HG02763 (cell line): ENCODE results near the gene SVEP1.
"Not testable (repeated sequence)": the region's sequence is repeated elsewhere in the genome, so short reads cannot be mapped to it uniquely, and the experiment has no call there.

ENCODE experiments used
- ATAC-seq: cut with Tn5 transposase; IDR thresholded peaks from one replicate; pipeline ENCODE4 v1.9.1; 2021; ENCODE audit warnings: mild to moderate bottlenecking, moderate library complexity; ENCODE audit not compliant: unreplicated experiment

Gene SVEP1

DNA sequence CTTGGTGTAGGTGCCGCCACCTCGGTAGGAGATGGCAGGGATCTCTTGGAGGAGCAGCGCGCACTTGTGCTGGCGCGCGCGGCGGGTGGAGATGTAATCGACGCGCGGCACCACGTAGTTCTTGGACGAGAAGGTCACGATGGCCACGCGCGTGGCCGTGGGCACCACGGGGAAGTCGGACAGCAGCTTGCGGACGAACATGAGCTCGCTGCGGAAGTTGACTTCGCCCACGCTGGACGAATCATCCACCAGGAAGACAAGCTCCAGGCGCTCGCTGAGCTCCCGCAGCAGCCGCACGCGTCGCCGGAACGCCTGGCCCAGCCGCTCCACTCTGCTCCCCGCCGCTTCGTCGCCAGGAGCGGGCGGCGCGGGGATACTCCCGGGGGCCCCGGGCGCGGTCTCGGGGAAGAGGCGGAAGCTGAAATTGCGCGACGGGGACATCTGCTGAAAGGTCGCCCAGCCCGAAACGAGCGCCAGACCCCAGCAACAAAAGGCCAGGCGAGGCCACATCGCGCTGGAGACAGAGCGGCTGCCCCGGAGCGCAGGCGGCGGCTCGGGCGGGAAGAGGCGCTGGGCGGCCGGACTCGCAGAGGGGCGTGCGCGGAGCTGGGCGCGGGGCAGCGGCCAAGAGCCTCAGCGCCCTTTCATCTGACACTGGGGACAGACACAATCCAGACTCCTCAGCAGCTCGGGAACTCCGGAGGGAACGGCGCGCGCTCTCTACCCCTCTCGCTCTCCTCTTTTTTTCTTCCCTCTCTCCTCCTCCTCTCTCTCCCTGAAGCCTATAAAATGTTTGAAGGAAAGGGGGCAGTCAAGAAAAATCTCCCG lies at the start of gene SVEP1:
Gene SVEP1, minus strand, starts transcription at position 708 of the 828 bp plus-strand sequence. Its CDS starts 198 bp downstream, at position 510.
- ATAC-seq, result no peak

DNA sequence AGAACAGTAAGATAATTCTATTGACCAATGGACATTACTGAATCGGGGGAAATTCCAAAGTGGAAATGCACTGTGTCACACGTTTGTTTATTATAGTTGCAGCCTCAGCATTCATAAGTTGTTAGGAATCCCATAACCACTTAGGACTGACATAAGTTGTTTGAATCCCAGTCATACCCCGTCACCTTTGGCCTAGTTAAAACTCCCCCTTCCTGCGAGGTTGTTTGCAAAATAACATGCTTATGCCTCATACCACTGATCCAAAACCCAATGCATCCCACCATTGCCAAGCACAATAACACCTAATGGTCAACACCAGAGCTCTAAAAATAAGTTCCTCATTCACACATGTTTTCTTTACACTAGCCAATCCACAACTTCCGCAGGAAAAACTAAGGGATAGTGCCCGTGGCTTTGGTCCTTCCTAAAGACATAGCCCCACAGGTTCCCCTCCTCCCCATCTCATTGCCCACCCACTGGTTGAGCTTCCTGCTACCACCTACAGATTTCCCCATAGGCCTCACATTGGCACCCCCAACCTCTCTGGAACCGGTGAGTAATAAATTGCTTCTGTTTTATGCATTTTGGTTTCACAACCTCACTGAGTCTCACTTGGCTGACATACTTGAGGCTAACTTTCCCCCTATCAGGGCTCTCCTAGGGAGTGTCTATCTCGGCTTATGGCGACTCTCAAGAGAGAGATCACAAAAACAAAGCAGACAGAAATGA lies 46.7 kb upstream of the SVEP1 start:
- ATAC-seq, result peak; percentile 93

DNA sequence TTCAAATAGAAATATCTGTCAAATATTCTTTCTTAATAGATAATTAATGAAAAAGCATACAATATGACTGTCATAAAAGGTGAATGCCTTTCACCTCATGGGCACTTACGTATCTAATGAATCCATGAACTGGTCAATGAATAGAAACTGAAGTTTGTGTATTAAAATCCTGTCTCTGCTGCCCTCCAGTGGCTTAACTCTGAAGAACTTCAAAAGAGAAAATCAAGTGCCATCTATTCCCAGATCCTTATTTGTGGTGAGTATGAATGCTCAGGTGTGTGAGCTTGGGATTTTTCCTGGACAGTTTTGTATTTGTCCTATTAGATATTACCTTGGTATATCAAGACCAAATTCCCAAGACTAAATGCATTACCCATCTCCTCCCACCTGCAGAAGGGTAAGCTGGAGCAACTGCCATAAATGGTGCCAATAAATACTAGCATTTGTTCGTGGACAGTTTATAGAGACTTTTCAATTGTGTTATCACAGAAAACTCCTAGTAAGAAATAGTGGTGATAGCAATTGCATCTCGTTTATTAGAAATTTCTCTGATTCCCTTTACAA lies 44.0 kb upstream of the SVEP1 start:
- no peak for ATAC-seq

DNA sequence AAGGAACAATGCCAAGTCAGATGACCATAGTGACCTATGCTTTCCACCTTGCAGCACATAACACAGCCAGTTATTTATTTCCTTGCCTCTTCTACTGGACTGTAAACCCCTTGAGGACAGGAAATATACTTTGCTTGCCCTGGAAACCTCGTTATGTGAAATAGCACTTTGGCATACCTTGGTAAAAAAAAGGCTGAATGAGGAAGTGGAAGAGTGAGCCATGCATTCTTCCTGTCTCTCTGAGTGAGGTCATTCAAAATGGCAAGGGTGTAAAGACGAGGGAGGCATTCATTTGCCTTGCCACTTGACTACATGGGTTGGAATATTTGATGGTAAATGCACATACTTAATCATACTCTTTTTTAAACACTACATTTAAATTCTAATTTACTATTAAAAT lies 42.8 kb upstream of the SVEP1 start:
- ATAC-seq, result no peak

DNA sequence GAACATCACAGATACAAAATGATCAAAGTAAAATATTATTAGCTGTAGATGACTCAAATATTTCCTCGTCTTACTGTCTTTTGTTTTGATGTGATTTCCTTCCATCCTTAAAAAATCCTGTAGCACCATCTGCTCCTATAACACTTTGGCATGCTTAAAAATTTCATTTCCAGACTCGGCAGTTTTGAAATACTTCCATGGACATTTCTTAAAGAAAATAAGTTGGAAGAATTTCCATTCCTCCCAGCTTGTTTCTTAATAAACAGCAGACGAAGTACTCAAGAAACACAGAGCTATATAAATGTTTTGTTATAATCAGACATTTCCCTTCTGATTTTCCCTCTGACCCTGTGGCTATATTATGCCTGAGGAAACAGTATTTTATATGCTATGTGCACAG lies 41.2 kb upstream of the SVEP1 start:
- ATAC-seq, result no peak

DNA sequence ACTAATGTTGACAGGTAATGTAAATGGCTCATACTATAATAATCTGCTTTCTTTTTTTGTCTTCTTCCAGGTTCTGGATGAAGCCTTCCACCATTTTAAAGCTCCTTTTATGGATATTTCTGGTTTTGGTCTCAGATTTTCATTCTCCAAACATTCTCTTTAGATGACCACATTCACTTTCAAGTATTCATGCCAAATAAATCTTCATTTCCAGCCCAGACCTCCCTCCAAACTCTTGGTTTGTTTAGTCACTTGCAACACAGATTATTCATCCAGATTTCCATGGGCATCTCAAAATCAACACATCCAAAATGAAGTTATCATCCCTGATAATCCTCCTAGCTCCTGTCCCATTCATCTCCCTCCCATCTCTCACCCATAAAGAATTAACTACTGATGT lies 40.3 kb upstream of the SVEP1 start:
- ATAC-seq, result no peak

DNA sequence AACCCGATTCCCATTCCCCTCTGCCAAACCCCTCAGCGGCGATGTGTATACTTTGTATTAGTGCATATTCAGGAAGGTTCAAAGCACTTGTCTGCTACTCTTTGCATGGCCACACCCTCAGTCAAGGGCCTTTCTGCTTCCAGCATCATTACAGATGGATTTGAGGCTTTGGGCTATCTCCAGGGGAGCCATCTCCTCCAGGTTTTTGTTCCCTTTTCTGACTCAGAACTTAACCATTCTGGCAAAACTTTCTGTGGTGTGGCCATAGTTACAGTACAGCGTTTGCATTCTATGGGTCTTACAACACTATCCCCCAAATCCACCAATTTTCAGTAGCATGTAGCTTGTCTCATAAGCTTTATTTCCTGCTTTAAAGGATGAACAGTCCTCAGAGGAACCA lies 36.0 kb upstream of the SVEP1 start:
- no peak for ATAC-seq

DNA sequence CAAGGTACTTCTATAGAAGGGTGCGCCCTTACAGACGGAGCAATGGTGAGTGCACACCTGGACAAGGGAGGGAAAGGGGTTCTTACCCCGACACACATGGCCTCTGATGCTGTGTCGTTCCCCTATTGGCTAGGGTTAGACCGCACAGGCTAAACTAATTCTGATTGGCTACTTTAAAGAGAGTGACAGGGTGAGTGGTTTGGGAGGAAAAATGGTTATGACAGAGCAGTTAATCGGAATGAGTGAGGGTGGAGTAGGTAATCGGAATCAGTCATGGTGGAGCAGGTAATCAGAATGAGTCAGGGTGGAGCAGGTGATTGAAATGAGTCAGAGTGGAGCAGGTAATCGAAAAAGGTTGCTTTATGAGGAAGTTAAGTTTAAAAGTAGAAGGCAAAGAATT lies 35.0 kb upstream of the SVEP1 start:
- ATAC-seq, result not testable (repeated sequence)

DNA sequence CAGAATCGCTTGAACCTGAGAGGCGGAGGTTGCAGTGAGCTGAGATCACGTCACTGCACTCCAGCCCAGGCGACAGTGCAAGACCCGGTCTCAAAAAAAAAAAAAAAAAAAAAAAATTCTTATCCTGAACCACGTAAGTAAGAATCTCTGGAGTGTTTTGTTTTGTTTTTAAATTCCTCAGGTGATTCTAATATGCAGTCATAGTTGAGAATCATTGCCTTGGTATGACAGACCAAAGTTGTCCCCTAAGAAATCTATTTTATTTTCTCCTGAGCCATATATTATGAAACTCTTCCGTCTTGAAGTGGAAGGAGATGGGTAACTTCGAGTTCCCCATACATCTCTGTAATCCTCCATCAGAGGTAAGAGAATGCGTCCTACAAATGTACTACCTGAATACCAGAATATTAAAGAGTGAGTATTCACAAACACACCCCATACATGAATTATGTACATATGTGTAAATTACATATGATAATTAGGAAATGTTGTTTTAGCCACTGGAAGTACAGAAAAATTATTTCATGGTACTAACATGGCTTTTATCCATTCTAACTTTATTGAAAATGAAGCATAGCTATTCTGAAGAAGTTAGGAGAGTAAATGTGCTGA lies 26.7 kb upstream of the SVEP1 start:
- no peak for ATAC-seq

DNA sequence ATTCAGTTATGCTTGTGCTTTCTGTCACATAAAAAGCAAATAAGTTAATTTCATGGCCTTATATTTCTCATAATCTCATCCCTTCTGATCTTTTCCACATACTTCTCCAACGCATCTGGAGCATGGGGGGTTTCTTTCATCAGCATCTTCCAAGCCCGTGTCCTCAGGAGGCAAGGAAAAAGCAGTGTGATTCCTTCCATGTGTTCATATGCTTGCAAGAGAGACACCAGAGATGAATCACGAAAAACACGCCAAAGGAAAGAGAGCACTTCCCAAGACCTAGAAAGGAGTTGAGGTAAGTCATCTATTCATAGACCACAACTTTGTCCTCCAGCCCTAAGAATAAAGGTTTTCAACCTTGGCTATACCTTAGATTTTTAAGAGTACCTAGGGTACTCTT lies 26.0 kb upstream of the SVEP1 start:
- no peak for ATAC-seq

DNA sequence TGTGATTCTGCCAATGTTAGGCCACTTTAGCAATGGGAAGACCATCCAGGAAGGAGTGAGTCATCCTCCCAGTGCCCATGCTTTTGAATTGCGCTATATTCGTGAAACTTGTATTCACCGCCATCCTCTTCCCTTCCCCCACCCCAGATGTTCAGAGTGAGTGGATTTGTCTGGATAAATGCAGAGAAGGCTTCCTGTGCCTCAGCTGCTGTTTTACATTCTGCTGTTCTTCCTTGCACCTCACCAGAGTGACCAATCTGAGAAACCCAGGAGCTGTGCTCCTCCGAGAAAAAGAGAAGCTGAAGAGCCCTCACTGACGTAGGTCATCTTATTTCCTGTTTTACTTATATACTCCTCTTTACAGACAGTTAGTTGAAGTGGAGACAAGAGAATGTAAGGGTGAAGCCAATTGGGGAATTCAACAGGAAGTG lies 24.6 kb upstream of the SVEP1 start:
- no peak for ATAC-seq

DNA sequence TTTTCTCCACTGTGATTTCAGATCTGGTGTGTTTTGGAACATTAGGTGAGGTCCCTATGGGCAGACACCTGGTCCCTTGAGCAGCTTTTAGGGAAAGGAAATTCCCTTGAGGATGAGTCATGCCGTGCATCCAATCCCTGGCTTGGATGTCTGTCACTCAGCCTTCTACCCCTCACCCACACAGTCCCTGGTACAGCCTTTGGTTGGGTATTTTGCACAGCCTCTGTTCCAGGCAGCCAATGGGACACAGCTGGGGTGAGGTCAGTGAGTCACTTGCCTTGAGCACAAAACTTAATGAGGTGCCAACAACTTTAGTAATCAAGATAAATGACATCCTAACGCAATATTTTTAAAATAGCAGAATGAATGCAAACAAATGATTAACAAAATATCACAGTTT lies 22.7 kb upstream of the SVEP1 start:
- ATAC-seq, result no peak

DNA sequence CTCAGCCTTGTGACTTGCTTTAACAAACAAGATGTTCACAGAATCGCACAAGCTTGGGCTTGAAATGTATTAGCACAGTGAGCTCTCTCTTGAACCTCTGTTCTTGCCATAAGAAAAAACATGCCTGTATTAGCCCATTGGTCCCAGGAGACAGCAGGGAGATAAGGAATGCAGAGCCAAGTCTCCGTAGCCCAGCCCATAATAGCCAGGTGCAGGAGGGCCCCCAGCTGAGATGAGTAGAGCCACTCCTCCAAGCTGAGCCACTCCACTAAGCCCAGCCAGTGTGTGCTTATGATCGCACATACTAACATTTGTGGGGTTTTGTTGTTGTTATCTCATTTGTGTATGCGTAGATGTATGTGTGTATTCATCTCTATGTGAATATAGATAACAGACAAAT lies 21.6 kb upstream of the SVEP1 start:
- ATAC-seq, result no peak

DNA sequence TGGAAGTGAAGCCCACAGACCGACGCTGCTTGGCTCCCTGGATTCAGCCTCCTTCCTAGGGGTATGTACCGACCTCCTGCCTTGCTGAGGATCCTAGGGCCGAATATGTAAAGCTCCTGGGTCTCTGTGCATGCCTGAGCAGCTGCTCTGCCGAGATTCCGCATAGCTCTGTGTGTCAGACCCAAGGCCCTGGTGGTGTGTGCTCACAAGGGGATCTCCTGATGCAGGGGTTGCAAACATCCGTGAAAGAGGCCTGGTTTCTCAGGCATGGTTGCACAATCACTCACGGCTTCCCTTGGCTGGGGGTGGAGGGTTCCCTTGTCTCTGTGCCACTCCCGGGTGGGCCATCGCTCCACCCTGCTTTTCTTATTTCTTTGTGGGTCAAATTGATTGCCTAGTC lies 19.9 kb upstream of the SVEP1 start:
- ATAC-seq, result no peak

DNA sequence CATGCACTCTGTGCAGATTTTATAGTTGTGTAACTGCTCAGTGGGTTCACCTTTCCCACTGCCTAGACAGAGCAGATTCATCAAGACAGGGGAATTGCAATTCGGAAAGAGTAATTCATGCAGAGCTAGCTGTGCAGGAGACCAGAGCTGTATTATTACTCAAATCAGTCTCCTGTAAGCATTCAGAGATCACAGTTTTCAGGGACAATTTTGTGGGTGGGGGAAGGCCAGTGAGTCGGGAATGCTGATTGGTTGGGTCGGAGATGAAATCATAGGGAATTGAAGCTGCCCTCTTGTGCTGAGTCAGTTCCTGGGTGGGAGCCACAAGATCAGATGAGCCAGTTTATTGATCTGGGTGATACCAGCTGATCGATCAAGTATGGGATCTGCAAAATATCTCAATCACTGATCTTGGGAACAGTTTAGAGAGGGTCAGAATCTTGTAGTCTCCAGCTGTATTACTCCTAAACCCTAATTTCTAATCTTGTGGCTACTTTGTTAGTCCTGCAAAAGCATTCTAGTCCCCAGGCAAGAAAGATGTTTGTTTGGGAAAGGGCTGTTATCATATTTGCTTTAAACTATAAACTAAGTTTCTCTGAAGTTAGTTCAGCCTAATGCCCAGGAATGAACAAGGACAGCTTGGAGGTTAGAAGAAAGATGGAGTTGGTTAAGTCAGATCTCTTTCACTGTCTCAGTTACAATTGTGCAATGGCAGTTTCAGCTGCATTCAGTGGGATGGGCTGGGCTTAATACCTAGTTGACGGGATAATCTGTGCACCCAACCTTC lies 12.7 kb upstream of the SVEP1 start:
- ATAC-seq, result no peak

DNA sequence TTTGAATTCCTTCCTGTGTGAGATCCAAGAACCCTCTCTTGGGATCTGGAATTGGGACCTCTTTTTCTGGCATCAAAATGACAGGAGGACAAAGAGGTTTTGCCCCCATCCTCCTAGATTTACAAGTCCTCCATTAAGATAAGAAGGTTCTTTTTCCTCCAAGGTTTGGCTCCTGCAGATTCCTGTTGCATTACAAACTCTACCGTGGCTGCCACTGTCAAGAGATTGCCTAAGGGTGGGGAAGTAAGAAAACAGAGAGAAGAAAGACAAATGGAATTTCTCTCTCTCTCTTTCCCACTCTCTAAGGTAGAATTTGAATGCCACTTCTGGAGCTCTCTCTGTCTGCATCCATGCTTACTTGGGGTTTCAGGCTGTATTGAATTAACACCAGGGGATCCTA lies 12.0 kb upstream of the SVEP1 start:
- ATAC-seq, result no peak

DNA sequence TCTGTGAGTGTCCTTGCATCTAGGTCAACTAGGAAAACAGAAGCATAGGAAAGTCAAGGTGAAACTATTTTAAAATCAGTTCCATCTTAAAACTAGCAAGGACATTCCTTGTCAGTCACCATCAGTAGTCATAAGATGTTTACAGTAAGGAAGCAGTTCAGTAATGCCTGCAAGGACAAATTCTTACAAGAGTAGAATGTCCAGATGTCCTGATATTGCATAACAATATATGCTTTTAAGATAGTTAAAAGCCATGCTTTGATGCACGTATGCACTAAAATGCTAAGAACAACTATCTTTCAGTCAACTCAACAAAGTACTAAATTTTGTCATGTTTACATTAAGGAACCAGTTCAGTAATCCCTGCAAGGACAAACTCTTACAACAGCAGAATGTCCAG lies 11.3 kb upstream of the SVEP1 start:
- no peak for ATAC-seq

DNA sequence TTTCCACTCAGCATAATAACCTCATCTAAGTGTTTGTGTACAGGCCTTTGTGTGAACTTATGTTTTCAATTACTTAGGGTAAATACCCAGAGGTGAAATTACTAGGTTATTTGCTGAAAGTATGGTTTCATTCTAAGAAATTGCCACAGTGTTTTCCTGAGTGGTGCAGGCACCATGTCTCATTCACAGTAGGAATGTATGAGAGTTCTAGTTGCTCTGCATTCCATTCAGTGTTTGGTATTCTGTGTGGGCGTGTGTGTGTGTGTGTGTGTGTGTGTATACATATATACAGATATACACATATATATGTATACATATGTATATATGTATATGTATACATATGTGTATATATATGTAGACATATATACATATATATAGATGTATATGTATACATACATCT lies 8.8 kb upstream of the SVEP1 start:
- no peak for ATAC-seq

DNA sequence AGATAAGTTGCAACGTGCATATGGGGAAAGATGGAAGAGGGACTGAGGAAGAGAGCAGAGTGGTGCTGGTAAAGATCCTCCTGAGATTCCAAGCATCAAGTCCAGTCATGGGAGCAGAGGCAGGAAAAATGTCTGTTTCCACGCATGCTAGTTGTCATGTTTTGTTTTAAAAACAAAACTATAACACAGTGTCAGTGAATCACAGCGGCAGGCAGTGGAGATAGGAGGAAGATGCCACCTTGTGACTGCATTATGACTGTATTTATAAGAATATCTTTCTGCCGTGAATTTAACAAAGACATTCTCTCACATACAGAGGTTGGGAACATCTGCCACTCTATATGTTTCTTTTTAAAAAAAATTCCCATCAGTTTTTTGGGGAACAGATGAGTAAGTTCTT lies 3.7 kb upstream of the SVEP1 start:
- no peak for ATAC-seq

DNA sequence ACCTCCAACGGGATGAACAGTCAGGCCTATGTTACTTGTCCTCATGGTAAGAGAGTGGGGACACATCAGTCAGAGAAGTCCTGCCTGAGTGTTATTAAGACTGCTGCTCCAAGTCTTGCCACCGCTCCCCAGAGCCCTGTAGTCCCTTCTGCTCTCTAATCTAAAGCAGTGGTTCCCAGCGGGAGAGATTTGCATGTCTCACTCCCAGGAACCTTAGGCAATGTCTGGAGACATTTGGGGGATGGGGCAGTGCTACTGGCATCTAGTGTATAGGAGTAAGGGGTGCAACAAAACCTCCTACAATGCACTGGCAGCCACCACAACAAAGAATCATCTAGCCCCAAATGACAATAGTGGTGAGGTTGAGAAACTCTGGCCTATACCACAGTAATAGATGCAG lies 2.6 kb upstream of the SVEP1 start:
- ATAC-seq, result no peak

DNA sequence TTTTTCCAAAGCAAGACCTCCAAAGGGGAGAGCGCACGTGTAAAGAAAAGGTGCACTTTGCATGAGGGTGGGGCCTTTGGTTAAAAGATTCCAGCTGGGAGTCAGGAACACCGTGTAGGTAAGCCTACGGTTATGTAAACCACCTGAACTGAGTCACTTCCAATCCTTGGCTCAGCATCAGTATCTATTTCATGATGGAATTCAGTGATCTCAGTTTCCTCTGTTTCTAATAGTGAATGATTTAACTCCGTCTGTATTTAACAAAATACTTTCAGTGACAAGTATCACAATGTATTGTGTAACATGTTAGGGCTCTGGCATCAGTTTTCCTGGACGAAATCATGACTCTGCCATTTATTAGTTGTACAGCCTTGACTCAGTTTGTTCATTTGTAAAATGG lies 1.3 kb upstream of the SVEP1 start:
- ATAC-seq, result no peak
